Measurements from ENCODE around the gene THAP12. TPM values are rescaled to one million over a fixed set of nuclear protein-coding genes. Genes with fewer than 3 reads are reported as not detected.

The THAP12 gene
- total RNA-seq, 1 experiment from 2014 or later = 27.6 TPM

DNA sequence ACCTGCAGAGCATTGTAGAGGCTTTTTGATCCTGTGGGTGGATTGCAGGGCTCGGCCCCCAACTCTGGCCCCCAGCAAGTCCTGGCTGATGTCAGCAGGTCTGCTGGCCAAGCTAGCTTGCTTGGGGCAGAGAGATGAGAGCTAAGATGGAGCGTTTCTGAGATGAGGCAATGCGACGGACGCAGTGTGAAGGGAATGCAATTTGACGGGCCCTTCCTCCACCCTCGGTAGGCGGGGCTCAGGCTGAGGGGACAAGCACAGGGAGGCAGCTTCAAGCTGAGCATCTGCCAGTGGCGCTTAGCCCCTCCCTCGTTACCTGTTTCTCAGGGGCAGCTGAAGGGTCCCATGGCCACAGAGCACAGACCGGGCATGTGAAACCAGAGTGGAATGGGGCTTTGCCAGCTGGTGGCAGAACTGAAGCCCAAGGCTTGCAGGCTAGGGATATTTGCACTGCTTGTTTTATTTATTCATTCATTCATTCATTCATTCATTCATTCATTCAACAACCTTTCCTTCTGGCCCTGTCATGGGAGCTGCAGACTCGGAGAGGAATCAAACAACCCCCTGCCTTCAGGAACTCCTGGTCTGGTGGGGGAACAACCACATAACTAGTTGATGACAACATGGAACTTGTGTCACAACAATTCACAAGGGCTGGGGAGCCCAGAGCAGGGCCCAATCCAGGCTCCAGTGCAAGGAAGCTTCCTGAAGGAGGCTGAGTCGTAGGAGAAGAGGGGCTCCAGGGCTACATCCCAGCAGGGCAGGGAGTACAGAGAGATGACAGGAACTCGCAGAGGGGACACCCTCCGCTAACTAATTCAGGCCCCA is 66.8 kb downstream of the THAP12 start:
- POLR2A ChIA-PET = interaction anchor here (0.5 kb wide), 1 partner anchor 59 kb away, joined by 4 read pairs; no protein-coding TSS in a partner anchor
- Mint-ChIP-seq H3K9me3 (no peaks in the 10 kb centered on the region), H3K4me3 (no peak overlapping the region), H3K4me1 (peaks cover 8% of the 10 kb centered on the region), H3K36me3 (no peaks in the 10 kb centered on the region), H3K27me3 (ENCODE audit: low read depth) (peaks cover 4% of the 10 kb centered on the region; the same call in 1 of the 2 replicates), H3K27ac (no peak overlapping the region)
- DNase-seq (ENCODE audit: low spot score) (peak; percentile 64), ATAC-seq (peak; percentile 70)
- CTCF ChIA-PET = interaction anchor here (1.0 to 3.3 kb wide), 4 partner anchors 9 to 106 kb away, joined by 3 to 56 read pairs (median 3); no protein-coding TSS in a partner anchor
- no peak for TF ChIP-seq CDX4 (CRISPR knock-in tag; IDR thresholded peaks at IDR 0.05; ENCODE audit: borderline replicate concordance)
- TF ChIP-seq ZNF671 (CRISPR knock-in tag; IDR thresholded peaks at IDR 0.05) = no peak
- TF ChIP-seq MLX (CRISPR knock-in tag; IDR thresholded peaks at IDR 0.05) = no peak
- TF ChIP-seq ETV6 (CRISPR knock-in tag; IDR thresholded peaks at IDR 0.05) = no peak
- TF ChIP-seq GRHL2 (CRISPR knock-in tag; IDR thresholded peaks at IDR 0.05; ENCODE audit: insufficient replicate concordance, severe bottlenecking) = no peak
- no peak for TF ChIP-seq ZSCAN18 (CRISPR knock-in tag; IDR thresholded peaks at IDR 0.05)
- TF ChIP-seq, protein P1, sequence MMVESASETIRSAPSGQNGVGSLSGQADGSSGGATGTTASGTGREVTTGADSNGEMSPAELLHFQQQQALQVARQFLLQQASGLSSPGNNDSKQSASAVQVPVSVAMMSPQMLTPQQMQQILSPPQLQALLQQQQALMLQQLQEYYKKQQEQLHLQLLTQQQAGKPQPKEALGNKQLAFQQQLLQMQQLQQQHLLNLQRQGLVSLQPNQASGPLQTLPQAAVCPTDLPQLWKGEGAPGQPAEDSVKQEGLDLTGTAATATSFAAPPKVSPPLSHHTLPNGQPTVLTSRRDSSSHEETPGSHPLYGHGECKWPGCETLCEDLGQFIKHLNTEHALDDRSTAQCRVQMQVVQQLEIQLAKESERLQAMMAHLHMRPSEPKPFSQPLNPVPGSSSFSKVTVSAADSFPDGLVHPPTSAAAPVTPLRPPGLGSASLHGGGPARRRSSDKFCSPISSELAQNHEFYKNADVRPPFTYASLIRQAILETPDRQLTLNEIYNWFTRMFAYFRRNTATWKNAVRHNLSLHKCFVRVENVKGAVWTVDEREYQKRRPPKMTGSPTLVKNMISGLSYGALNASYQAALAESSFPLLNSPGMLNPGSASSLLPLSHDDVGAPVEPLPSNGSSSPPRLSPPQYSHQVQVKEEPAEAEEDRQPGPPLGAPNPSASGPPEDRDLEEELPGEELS (CRISPR knock-in tag; IDR thresholded peaks at IDR 0.05) = no peak
- TF ChIP-seq CREB1 (CRISPR knock-in tag; IDR thresholded peaks at IDR 0.05) = no peak
- no peak for TF ChIP-seq SP1 (CRISPR knock-in tag; conservative IDR thresholded peaks at IDR 0.05)
- no peak for TF ChIP-seq ZNF281 (CRISPR knock-in tag; IDR thresholded peaks at IDR 0.05)

GRCh38 chr11:76313271-76313670 is 67.7 kb downstream of the THAP12 start:
- CTCF ChIA-PET = interaction anchor here (1.1 to 3.3 kb wide), 2 partner anchors 71 to 105 kb away, joined by 3 to 56 read pairs; no protein-coding TSS in a partner anchor
- H3K4me3 Mint-ChIP-seq = no peak overlapping the region
- ATAC-seq (no peak), DNase-seq (ENCODE audit: low spot score) (no peak)
- no peaks in the 10 kb centered on the region for H3K9me3 Mint-ChIP-seq
- H3K36me3 Mint-ChIP-seq = no peaks in the 10 kb centered on the region
- no peak for TF ChIP-seq RELA (CRISPR knock-in tag; IDR thresholded peaks at IDR 0.05; ENCODE audit: borderline replicate concordance)
- H3K4me1 Mint-ChIP-seq = peaks cover 11% of the 10 kb centered on the region
- no peak overlapping the region for H3K27ac Mint-ChIP-seq
- POLR2A ChIA-PET = no interaction called here
- peaks cover 4% of the 10 kb centered on the region; the same call in 1 of the 2 replicates for H3K27me3 Mint-ChIP-seq (ENCODE audit: low read depth)
